IMR-90 (cell line): ENCODE measurements around the gene RAB27A. TPM values are rescaled to one million over a fixed set of nuclear protein-coding genes. Genes with fewer than 3 reads are reported as not detected.

Experiments used
- ATAC-seq: fragments of 200-7000 bp; cut with Tn5 transposase; 2 replicates; pipeline ENCODE4 v1.9.1; 2020; ENCODE audit warnings: low read depth, mild to moderate bottlenecking, moderate library complexity
- BruUV-seq: library from RNA; stranded (reverse); fragments of 400-500 nt; replicated peaks from 2 replicates; lab custom pipeline; 2021; lab: Mats Ljungman, UMichigan
- CTCF ChIA-PET: fragments of 300-600 bp; formaldehyde crosslinking; extraction: SDS; loops from one replicate; lab custom pipeline; 2021; ENCODE audit warnings: antibody characterized with exemption; lab: Yijun Ruan, JAX
- POLR2A ChIA-PET: fragments of 300-600 bp; sonication (Branson Sonifier 250); formaldehyde crosslinking; loops from one replicate; lab custom pipeline; 2022; ENCODE audit warnings: antibody characterized with exemption; ENCODE audit not compliant: unreplicated experiment; lab: Charles Lee
- DNase-seq: peaks from one replicate; pipeline ENCODE4 v3.0.0; 2013
- H2AFZ ChIP-seq: replicated peaks from 2 replicates; pipeline ENCODE3; 2013; ENCODE audit warnings: low read length, mild to moderate bottlenecking; ENCODE audit not compliant: poor library complexity
- H2AK5ac ChIP-seq: 2 replicates; pipeline ENCODE4 v1.6.1; 2013; ENCODE audit warnings: low read depth, low read length, inconsistent platforms
- H2AK9ac ChIP-seq: replicated peaks from 2 replicates; pipeline ENCODE3; 2013; ENCODE audit warnings: mild to moderate bottlenecking, low read depth, low read length, moderate library complexity; ENCODE audit not compliant: poor library complexity
- H2BK120ac ChIP-seq: 2 replicates; pipeline ENCODE4 v1.6.1; 2013; ENCODE audit warnings: low read depth, low read length, inconsistent platforms
- H2BK15ac ChIP-seq: 3 replicates; pipeline ENCODE4 v1.6.1; 2013; ENCODE audit warnings: low read depth, low read length, inconsistent platforms
- H2BK20ac ChIP-seq: 2 replicates; pipeline ENCODE4 v1.6.1; 2013; ENCODE audit warnings: low read depth, mild to moderate bottlenecking, inconsistent platforms, low read length, moderate library complexity
- H2BK5ac ChIP-seq: 2 replicates; pipeline ENCODE4 v1.6.1; 2013; ENCODE audit warnings: mild to moderate bottlenecking, low read depth, low read length, inconsistent platforms; ENCODE audit not compliant: poor library complexity, severe bottlenecking
- H3K14ac ChIP-seq: replicated peaks from 2 replicates; pipeline ENCODE4 v1.6.1; 2013; ENCODE audit warnings: low read depth, low read length, inconsistent platforms
- H3K18ac ChIP-seq: 2 replicates; pipeline ENCODE4 v1.6.1; 2013; ENCODE audit warnings: low read depth, low read length, control low read depth
- H3K23ac ChIP-seq: 2 replicates; pipeline ENCODE4 v1.6.1; 2013; ENCODE audit warnings: low read depth, low read length, inconsistent platforms
- H3K27ac ChIP-seq: 2 replicates; pipeline ENCODE4 v1.5.1; 2013; ENCODE audit warnings: mild to moderate bottlenecking, control low read depth, low read length; ENCODE audit not compliant: insufficient read depth
- H3K27me3 ChIP-seq: 2 replicates; pipeline ENCODE4 v1.6.1; 2013; ENCODE audit warnings: low read length; ENCODE audit not compliant: control insufficient read depth, insufficient read depth
- H3K36me3 ChIP-seq: 2 replicates; pipeline ENCODE4 v1.6.1; 2013; ENCODE audit warnings: low read length, mixed read lengths; ENCODE audit not compliant: control insufficient read depth, insufficient read depth
- H3K4ac ChIP-seq: 2 replicates; pipeline ENCODE4 v1.6.1; 2013; ENCODE audit warnings: low read depth, low read length, inconsistent platforms
- H3K4me1 ChIP-seq: 2 replicates; pipeline ENCODE4 v1.6.1; 2013; ENCODE audit warnings: low read length, mixed read lengths; ENCODE audit not compliant: control insufficient read depth, insufficient read depth
- H3K4me2 ChIP-seq: 2 replicates; pipeline ENCODE4 v1.6.1; 2013; ENCODE audit warnings: low read depth, mild to moderate bottlenecking, control low read depth, low read length, moderate library complexity
- H3K4me3 ChIP-seq: 2 replicates; pipeline ENCODE4 v1.5.1; 2013; ENCODE audit warnings: low read depth, mild to moderate bottlenecking, control low read depth, low read length, moderate library complexity; ENCODE audit not compliant: insufficient read depth
- H3K56ac ChIP-seq: 2 replicates; pipeline ENCODE4 v1.6.1; 2013; ENCODE audit warnings: low read length, inconsistent platforms; ENCODE audit not compliant: insufficient read depth; ENCODE audit errors: extremely low read depth
- H3K79me1 ChIP-seq, 2 experiments: 2 replicates each; pipeline ENCODE4 v1.6.1; 2013; ENCODE audit warnings: low read length in 2 of 2, inconsistent platforms in 1 of 2, low read depth in 1 of 2
- H3K9ac ChIP-seq: 2 replicates; pipeline ENCODE4 v1.6.1; 2013; ENCODE audit warnings: low read depth, low read length, control low read depth
- H3K9me1 ChIP-seq: 2 replicates; pipeline ENCODE4 v1.6.1; 2013; ENCODE audit warnings: low read length, inconsistent platforms; ENCODE audit not compliant: insufficient read depth
- H3K9me3 ChIP-seq: 2 replicates; pipeline ENCODE4 v1.6.1; 2013; ENCODE audit warnings: low read length; ENCODE audit not compliant: control insufficient read depth, insufficient read depth
- H4K20me1 ChIP-seq: 2 replicates; pipeline ENCODE4 v1.6.1; 2013; ENCODE audit warnings: low read length, inconsistent platforms; ENCODE audit not compliant: insufficient read depth
- H4K5ac ChIP-seq: 2 replicates; pipeline ENCODE4 v1.6.1; 2013; ENCODE audit warnings: mild to moderate bottlenecking, low read depth, low read length, control low read depth
- H4K8ac ChIP-seq, 2 experiments: 2 replicates each; pipeline ENCODE4 v1.6.1; 2013; ENCODE audit warnings: low read depth in 2 of 2, low read length in 2 of 2, control low read depth in 1 of 2, inconsistent platforms in 1 of 2
- H4K91ac ChIP-seq: 2 replicates; pipeline ENCODE4 v1.6.1; 2013; ENCODE audit warnings: low read depth, low read length, inconsistent platforms; ENCODE audit not compliant: insufficient read depth
- CEBPB ChIP-seq: IDR thresholded peaks from 2 replicates; pipeline ENCODE4 v1.6.1; 2012; ENCODE audit warnings: low read depth, low read length, improper control_type of control experiment
- CHD1 ChIP-seq: IDR thresholded peaks from 2 replicates; pipeline ENCODE4 v1.6.1; 2012; ENCODE audit warnings: low read depth, low read length, improper control_type of control experiment
- CTCF ChIP-seq: conservative IDR thresholded peaks from 2 replicates; pipeline ENCODE4 v1.5.1; 2012; ENCODE audit warnings: mild to moderate bottlenecking, low read depth, low read length, improper control_type of control experiment
- ELK1 ChIP-seq: fragments of 150-350 bp; IDR thresholded peaks from 2 replicates; pipeline ENCODE4 v1.6.1; 2016; ENCODE audit warnings: low read depth, mild to moderate bottlenecking, low read length, moderate library complexity, borderline replicate concordance
- FOS ChIP-seq: fragments of 150-350 bp; IDR thresholded peaks from 2 replicates; pipeline ENCODE4 v1.6.1; 2016; ENCODE audit warnings: low read depth, low read length
- MAFK ChIP-seq: IDR thresholded peaks from 2 replicates; pipeline ENCODE4 v1.6.1; 2012; ENCODE audit warnings: low read depth, low read length, improper control_type of control experiment
- MXI1 ChIP-seq: IDR thresholded peaks from 2 replicates; pipeline ENCODE4 v1.6.1; 2012; ENCODE audit warnings: low read depth, mild to moderate bottlenecking, low read length, moderate library complexity, borderline replicate concordance
- NFE2L2 ChIP-seq: fragments of 150-350 bp; IDR thresholded peaks from 2 replicates; pipeline ENCODE4 v1.6.1; 2016; ENCODE audit warnings: low read depth, mild to moderate bottlenecking, low read length
- POLR2A ChIP-seq: IDR thresholded peaks from 2 replicates; pipeline ENCODE4 v1.6.1; 2012; ENCODE audit warnings: mild to moderate bottlenecking, low read depth, low read length
- RAD21 ChIP-seq: IDR thresholded peaks from 2 replicates; pipeline ENCODE4 v1.6.1; 2012; ENCODE audit warnings: low read length, improper control_type of control experiment
- RFX5 ChIP-seq: IDR thresholded peaks from 2 replicates; pipeline ENCODE4 v1.8.0; 2012; ENCODE audit warnings: low read depth, mild to moderate bottlenecking, low read length, moderate library complexity
- SMC3 ChIP-seq: fragments of 150-350 bp; IDR thresholded peaks from 2 replicates; pipeline ENCODE4 v1.6.1; 2016; ENCODE audit warnings: low read depth, mild to moderate bottlenecking, antibody characterized with exemption, low read length, moderate library complexity
- USF2 ChIP-seq: fragments of 150-350 bp; IDR thresholded peaks from 2 replicates; pipeline ENCODE4 v1.6.1; 2017; ENCODE audit warnings: mild to moderate bottlenecking, antibody characterized with exemption, low read length, low read depth
- WGBS, 2 experiments: methylation state at CpG; one replicate each; pipeline versions ENCODE4 v1.1.5 to v1.1.7; 2013; ENCODE audit warnings: missing lambda C conversion rate in 2 of 2; ENCODE audit not compliant: insufficient read length in 1 of 2; ENCODE audit errors: extremely low coverage in 2 of 2; 5-methylcytosine and 5-hydroxymethylcytosine counted together
- dilution Hi-C: fragments of 300-500 bp; cut with HindIII; formaldehyde crosslinking; loops from one replicate; pipeline ENCODE4 v1.14.3; 2018; ENCODE audit warnings: low sequenced_read_pairs; ENCODE audit not compliant: unreplicated experiment
- in situ Hi-C: fragments of 300-500 bp; cut with MboI; formaldehyde crosslinking; loops from 3 replicates; pipeline ENCODE4 v1.14.3; 2019; ENCODE audit warnings: low sequenced_read_pairs, inconsistent platforms, mixed read lengths
- intact Hi-C: fragments of 100-400 bp; cut with micrococcal nuclease; formaldehyde crosslinking; loops from 2 replicates; pipeline ENCODE4 v1.10.0; 2022
- polyA plus RNA-seq, 3 experiments: library from polyadenylated mRNA; depleted of rRNA; stranded (reverse); fragments of >200 nt; gene quantifications; 2 replicates each; pipeline ENCODE4 v1.2.3, GENCODE V29; 2012; ENCODE audit warnings: low replicate concordance in 1 of 3
- total RNA-seq: library from RNA; depleted of rRNA; stranded (reverse); fragments of >200 nt; gene quantifications from 2 replicates; pipeline ENCODE4 v1.2.3, GENCODE V29; 2012

Gene RAB27A
- total and polyA plus RNA-seq, 2 of the 4 experiments (the other 2 are of a cell fraction): 4.8 to 13.7 TPM

GRCh38 chr15:55334997-55335396 is 45.4 kb upstream of the RAB27A start:
- Histone ChIP-seq H4K20me1 (no peaks in the 10 kb centered on the region), H2BK5ac (peak overlapping the region; percentile 57), H2BK15ac (no peak overlapping the region), H3K4me2 (no peak overlapping the region), H3K56ac (no peak overlapping the region), H4K91ac (no peak overlapping the region), H3K9me1 (no peaks in the 10 kb centered on the region), H3K18ac (no peak overlapping the region), H4K8ac (0 out of 4 replicates have a peak overlapping the region, but pooled peaks of 1 of the 2 experiments have one; percentile 15), H3K14ac (no peak overlapping the region), H3K27ac (no peak overlapping the region), H2BK20ac (no peak overlapping the region), H3K4me1 (no peaks in the 10 kb centered on the region; the same call in 1 of the 2 replicates), H3K9ac (no peak overlapping the region), H2AK5ac (no peak overlapping the region), H3K9me3 (no peaks in the 10 kb centered on the region), H3K79me1 (no peaks in the 10 kb centered on the region; a peak in 1 of 4 replicates), H2BK120ac (no peak overlapping the region), H2AFZ (no peak overlapping the region), H3K4ac (no peak overlapping the region), H3K4me3 (no peak overlapping the region), H2AK9ac (no peak overlapping the region), H4K5ac (no peak overlapping the region), H3K23ac (no peak overlapping the region), H3K36me3 (peaks cover 15% of the 10 kb centered on the region), H3K27me3 (no peaks in the 10 kb centered on the region)
- no CpG with 5 or more reads among the region's 1 CpG for WGBS, 2 experiments
- no TSS peak for BruUV-seq
- TF ChIP-seq MAFK (no peak), CHD1 (no peak), CEBPB (peak; percentile 98), POLR2A (no peak), MXI1 (no peak), ELK1 (no peak), SMC3 (no peak), CTCF (no peak), USF2 (no peak), NFE2L2 (no peak), RAD21 (no peak), RFX5 (0 out of 2 replicates have a peak, but pooled peaks have one; percentile 38), FOS (peak; percentile 59; the same call in 1 of the 2 replicates)
- intact Hi-C loops: no loop called here
- in situ Hi-C loops: no loop called here
- POLR2A ChIA-PET: interaction anchor here (0.5 kb wide), 1 partner anchor 16 kb away, joined by 3 read pairs; the partner anchor contains the start of genes PIGB and PIGBOS1
- CTCF ChIA-PET: no interaction called here
- ATAC-seq (peak; percentile 72), DNase-seq (peak; percentile 89)
- dilution Hi-C loops: no loop called here
